Measurements from ENCODE around the gene NUDT8.

Gene NUDT8

GRCh38 chr11:67588136-67588503, 41.6 kb downstream of the NUDT8 start:
- no peak overlapping the region for H3K4me3 ChIP-seq (ENCODE audit: low read length in 2 of 2)
- no peaks in the 10 kb centered on the region for H3K27me3 ChIP-seq (ENCODE audit: control insufficient read depth in 2 of 2, insufficient read depth in 2 of 2, low read length in 2 of 2)
- no peak overlapping the region for H3K9ac ChIP-seq (ENCODE audit: low read depth in 1 of 2, low read length in 2 of 2)
- H3K9me3 ChIP-seq (ENCODE audit: control insufficient read depth in 2 of 2, low read length in 2 of 2): no peaks in the 10 kb centered on the region
- H3K4me1 ChIP-seq (ENCODE audit: control insufficient read depth in 2 of 2, insufficient read depth in 2 of 2, low read length in 2 of 2): peaks cover 6 to 9% of the 10 kb centered on the region in 2 donors
- peaks cover 5 to 10% of the 10 kb centered on the region in 2 donors for H3K36me3 ChIP-seq (ENCODE audit: control insufficient read depth in 2 of 2, insufficient read depth in 2 of 2, low read length in 2 of 2)
- peak overlapping the region in 1 of 2 donors; percentile 26 for H3K27ac ChIP-seq (ENCODE audit: low read depth in 2 of 2, low read length in 2 of 2)

- H3K27me3 ChIP-seq (ENCODE audit: control insufficient read depth in 2 of 2, insufficient read depth in 2 of 2, low read length in 2 of 2): no peaks in the 10 kb centered on the region
- H3K4me1 ChIP-seq (ENCODE audit: control insufficient read depth in 2 of 2, insufficient read depth in 2 of 2, low read length in 2 of 2): peaks cover 12 to 16% of the 10 kb centered on the region in 2 donors
- no peaks in the 10 kb centered on the region for H3K9me3 ChIP-seq (ENCODE audit: control insufficient read depth in 2 of 2, low read length in 2 of 2)
- no peak overlapping the region for H3K4me3 ChIP-seq (ENCODE audit: low read length in 2 of 2)
- H3K27ac ChIP-seq (ENCODE audit: low read depth in 2 of 2, low read length in 2 of 2): no peak overlapping the region
- H3K36me3 ChIP-seq (ENCODE audit: control insufficient read depth in 2 of 2, insufficient read depth in 2 of 2, low read length in 2 of 2): peaks cover 5 to 10% of the 10 kb centered on the region in 2 donors
- H3K9ac ChIP-seq (ENCODE audit: low read depth in 1 of 2, low read length in 2 of 2): no peak overlapping the region
Observed at GRCh38 chr11:67586568-67587250, 43.0 kb downstream of the NUDT8 start.

- Histone ChIP-seq H3K4me1 (ENCODE audit: control insufficient read depth in 2 of 2, insufficient read depth in 2 of 2, low read length in 2 of 2) (peaks cover 14 to 16% of the 10 kb centered on the region in 2 donors), H3K27ac (ENCODE audit: low read depth in 2 of 2, low read length in 2 of 2) (no peak overlapping the region), H3K9me3 (ENCODE audit: control insufficient read depth in 2 of 2, low read length in 2 of 2) (no peaks in the 10 kb centered on the region), H3K27me3 (ENCODE audit: control insufficient read depth in 2 of 2, insufficient read depth in 2 of 2, low read length in 2 of 2) (no peaks in the 10 kb centered on the region), H3K4me3 (ENCODE audit: low read length in 2 of 2) (no peak overlapping the region), H3K36me3 (ENCODE audit: control insufficient read depth in 2 of 2, insufficient read depth in 2 of 2, low read length in 2 of 2) (peaks cover 5 to 10% of the 10 kb centered on the region in 2 donors), H3K9ac (ENCODE audit: low read depth in 1 of 2, low read length in 2 of 2) (no peak overlapping the region)
Observed at GRCh38 chr11:67585911-67586310, 43.8 kb downstream of the NUDT8 start.

GRCh38 chr11:67584881-67585873, 44.6 kb downstream of the NUDT8 start:
- Histone ChIP-seq H3K9me3 (ENCODE audit: control insufficient read depth in 2 of 2, low read length in 2 of 2) (no peaks in the 10 kb centered on the region), H3K4me3 (ENCODE audit: low read length in 2 of 2) (peak overlapping the region in 1 of 2 donors; percentile 75), H3K4me1 (ENCODE audit: control insufficient read depth in 2 of 2, insufficient read depth in 2 of 2, low read length in 2 of 2) (peaks cover 14 to 16% of the 10 kb centered on the region in 2 donors), H3K27me3 (ENCODE audit: control insufficient read depth in 2 of 2, insufficient read depth in 2 of 2, low read length in 2 of 2) (no peaks in the 10 kb centered on the region), H3K27ac (ENCODE audit: low read depth in 2 of 2, low read length in 2 of 2) (peak overlapping the region; percentile 93 to 95), H3K9ac (ENCODE audit: low read depth in 1 of 2, low read length in 2 of 2) (peak overlapping the region; percentile 65 to 81), H3K36me3 (ENCODE audit: control insufficient read depth in 2 of 2, insufficient read depth in 2 of 2, low read length in 2 of 2) (peaks cover 5 to 10% of the 10 kb centered on the region in 2 donors)

- Histone ChIP-seq H3K4me3 (ENCODE audit: low read length in 2 of 2) (peak overlapping the region; percentile 74 to 75), H3K27me3 (ENCODE audit: control insufficient read depth in 2 of 2, insufficient read depth in 2 of 2, low read length in 2 of 2) (no peaks in the 10 kb centered on the region), H3K4me1 (ENCODE audit: control insufficient read depth in 2 of 2, insufficient read depth in 2 of 2, low read length in 2 of 2) (peaks cover 19% of the 10 kb centered on the region in 2 donors), H3K36me3 (ENCODE audit: control insufficient read depth in 2 of 2, insufficient read depth in 2 of 2, low read length in 2 of 2) (peaks cover 5 to 10% of the 10 kb centered on the region in 2 donors), H3K9me3 (ENCODE audit: control insufficient read depth in 2 of 2, low read length in 2 of 2) (no peaks in the 10 kb centered on the region), H3K27ac (ENCODE audit: low read depth in 2 of 2, low read length in 2 of 2) (peak overlapping the region; percentile 93 to 95), H3K9ac (ENCODE audit: low read depth in 1 of 2, low read length in 2 of 2) (peak overlapping the region; percentile 65 to 81)
Observed at GRCh38 chr11:67584205-67584880, 45.4 kb downstream of the NUDT8 start.

GRCh38 chr11:67583247-67584204, 46.2 kb downstream of the NUDT8 start, which contains the start of gene GSTP1:
Gene GSTP1, plus strand, starts transcription at chr11:67583812. Its CDS starts 32 bp downstream, at chr11:67583844.
- H3K27me3 ChIP-seq (ENCODE audit: control insufficient read depth in 2 of 2, insufficient read depth in 2 of 2, low read length in 2 of 2): no peaks in the 10 kb centered on the region
- no peaks in the 10 kb centered on the region for H3K9me3 ChIP-seq (ENCODE audit: control insufficient read depth in 2 of 2, low read length in 2 of 2)
- peaks cover 5 to 10% of the 10 kb centered on the region in 2 donors for H3K36me3 ChIP-seq (ENCODE audit: control insufficient read depth in 2 of 2, insufficient read depth in 2 of 2, low read length in 2 of 2)
- H3K27ac ChIP-seq (ENCODE audit: low read depth in 2 of 2, low read length in 2 of 2): peak within 1 kb of the TSS; percentile 93 to 95
- H3K4me1 ChIP-seq (ENCODE audit: control insufficient read depth in 2 of 2, insufficient read depth in 2 of 2, low read length in 2 of 2): peaks cover 16 to 19% of the 10 kb centered on the region in 2 donors
- H3K4me3 ChIP-seq (ENCODE audit: low read length in 2 of 2): peak within 1 kb of the TSS; percentile 74 to 75
- H3K9ac ChIP-seq (ENCODE audit: low read depth in 1 of 2, low read length in 2 of 2): peak within 1 kb of the TSS; percentile 65 to 81

- H3K4me1 ChIP-seq (ENCODE audit: control insufficient read depth in 2 of 2, insufficient read depth in 2 of 2, low read length in 2 of 2): peaks cover 16 to 19% of the 10 kb centered on the region in 2 donors
- no peak overlapping the region for H3K27ac ChIP-seq (ENCODE audit: low read depth in 2 of 2, low read length in 2 of 2)
- no peak overlapping the region for H3K4me3 ChIP-seq (ENCODE audit: low read length in 2 of 2)
- H3K36me3 ChIP-seq (ENCODE audit: control insufficient read depth in 2 of 2, insufficient read depth in 2 of 2, low read length in 2 of 2): peaks cover 5 to 10% of the 10 kb centered on the region in 2 donors
- no peak overlapping the region for H3K9ac ChIP-seq (ENCODE audit: low read depth in 1 of 2, low read length in 2 of 2)
- H3K27me3 ChIP-seq (ENCODE audit: control insufficient read depth in 2 of 2, insufficient read depth in 2 of 2, low read length in 2 of 2): peaks cover 0 to 3% of the 10 kb centered on the region in 2 donors
- no peaks in the 10 kb centered on the region for H3K9me3 ChIP-seq (ENCODE audit: control insufficient read depth in 2 of 2, low read length in 2 of 2)
Observed at GRCh38 chr11:67582011-67582410, 47.7 kb downstream of the NUDT8 start.

GRCh38 chr11:67581469-67581868, 48.3 kb downstream of the NUDT8 start:
- Histone ChIP-seq H3K27me3 (ENCODE audit: control insufficient read depth in 2 of 2, insufficient read depth in 2 of 2, low read length in 2 of 2) (peaks cover 0 to 3% of the 10 kb centered on the region in 2 donors), H3K4me3 (ENCODE audit: low read length in 2 of 2) (no peak overlapping the region), H3K9me3 (ENCODE audit: control insufficient read depth in 2 of 2, low read length in 2 of 2) (no peaks in the 10 kb centered on the region)

GRCh38 chr11:67577951-67578350, 51.8 kb downstream of the NUDT8 start:
- Histone ChIP-seq H3K27me3 (ENCODE audit: control insufficient read depth in 2 of 2, insufficient read depth in 2 of 2, low read length in 2 of 2) (peaks cover 0 to 3% of the 10 kb centered on the region in 2 donors), H3K36me3 (ENCODE audit: control insufficient read depth in 2 of 2, insufficient read depth in 2 of 2, low read length in 2 of 2) (no peaks in the 10 kb centered on the region), H3K4me3 (ENCODE audit: low read length in 2 of 2) (no peak overlapping the region), H3K4me1 (ENCODE audit: control insufficient read depth in 2 of 2, insufficient read depth in 2 of 2, low read length in 2 of 2) (peaks cover 9 to 12% of the 10 kb centered on the region in 2 donors), H3K27ac (ENCODE audit: low read depth in 2 of 2, low read length in 2 of 2) (no peak overlapping the region), H3K9ac (ENCODE audit: low read depth in 1 of 2, low read length in 2 of 2) (no peak overlapping the region), H3K9me3 (ENCODE audit: control insufficient read depth in 2 of 2, low read length in 2 of 2) (no peaks in the 10 kb centered on the region)

More at GRCh38 chr11:67581469-67581868, 48.3 kb downstream of the NUDT8 start:
- Histone ChIP-seq H3K9ac (ENCODE audit: low read depth in 1 of 2, low read length in 2 of 2) (no peak overlapping the region), H3K36me3 (ENCODE audit: control insufficient read depth in 2 of 2, insufficient read depth in 2 of 2, low read length in 2 of 2) (peaks cover 5 to 10% of the 10 kb centered on the region in 2 donors), H3K27ac (ENCODE audit: low read depth in 2 of 2, low read length in 2 of 2) (no peak overlapping the region), H3K4me1 (ENCODE audit: control insufficient read depth in 2 of 2, insufficient read depth in 2 of 2, low read length in 2 of 2) (peaks cover 16 to 19% of the 10 kb centered on the region in 2 donors)

Data from mucosa of rectum (tissue), 2 donors.